Dedifferentiated amniotic fluid mesenchymal stem cell (primary cell): ENCODE data around the gene RAD51B.
A peak's percentile ranks its signal among the peaks of the same experiment; 100 is the strongest.

ENCODE experiments used
- DNase-seq: peaks from one replicate; pipeline ENCODE4 v3.0.0-alpha.2; 2016; ENCODE audit errors: extremely low spot score

Gene RAD51B

GRCh38 chr14:68145539-68145938 lies 326.0 kb downstream of the RAD51B start:
- no peak for DNase-seq

GRCh38 chr14:68146818-68147217 lies 327.2 kb downstream of the RAD51B start:
- DNase-seq: peak; percentile 99

- peak; percentile 61 for DNase-seq
Observed at GRCh38 chr14:68147303-68147702, 327.7 kb downstream of the RAD51B start.

- DNase-seq: no peak
Observed at GRCh38 chr14:68148276-68148675, 328.7 kb downstream of the RAD51B start.

- no peak for DNase-seq
Observed at GRCh38 chr14:68148763-68149162, 329.2 kb downstream of the RAD51B start.

GRCh38 chr14:68153275-68153674 lies 333.7 kb downstream of the RAD51B start:
- no peak for DNase-seq

- no peak for DNase-seq
Observed at GRCh38 chr14:68154275-68154674, 334.7 kb downstream of the RAD51B start.

- peak; percentile 78 for DNase-seq
Observed at GRCh38 chr14:68157971-68158371, 338.4 kb downstream of the RAD51B start.

- DNase-seq: no peak
Observed at GRCh38 chr14:68158640-68159039, 339.1 kb downstream of the RAD51B start.

GRCh38 chr14:68159701-68160633 lies 340.4 kb downstream of the RAD51B start:
- no peak for DNase-seq

- DNase-seq: no peak
Observed at GRCh38 chr14:68160779-68161546, 341.4 kb downstream of the RAD51B start.

GRCh38 chr14:68162887-68163286 lies 343.3 kb downstream of the RAD51B start:
- DNase-seq: no peak

- no peak for DNase-seq
Observed at GRCh38 chr14:68164711-68165113, 345.1 kb downstream of the RAD51B start.

- no peak for DNase-seq
Observed at GRCh38 chr14:68165274-68165843, 345.8 kb downstream of the RAD51B start.

- no peak for DNase-seq
Observed at GRCh38 chr14:68166731-68167382, 347.3 kb downstream of the RAD51B start.

- DNase-seq: no peak
Observed at GRCh38 chr14:68167383-68168087, 348.0 kb downstream of the RAD51B start.

- no peak for DNase-seq
Observed at GRCh38 chr14:68168460-68169109, 349.0 kb downstream of the RAD51B start.

GRCh38 chr14:68172216-68172615 lies 352.6 kb downstream of the RAD51B start:
- DNase-seq: no peak

- DNase-seq: no peak
Observed at GRCh38 chr14:68172627-68173026, 353.0 kb downstream of the RAD51B start.

- no peak for DNase-seq
Observed at GRCh38 chr14:68173227-68173972, 353.8 kb downstream of the RAD51B start.
